WTC11 (cell line): Measurements from ENCODE around the gene RIMBP2.

Experiments used
- CTCF ChIP-seq: fragments of 200-600 bp; IDR thresholded peaks from 2 replicates; pipeline ENCODE4 v1.8.0; 2022; ENCODE audit warnings: antibody characterized with exemption
- JUN ChIP-seq: sonication (generic); formaldehyde crosslinking; IDR thresholded peaks from 2 replicates; pipeline ENCODE4 v1.8.0; 2023; ENCODE audit warnings: mild to moderate bottlenecking, missing genetic modification reagents
- KAT7 ChIP-seq: sonication (generic); formaldehyde crosslinking; IDR thresholded peaks from 2 replicates; pipeline ENCODE4 v1.8.1; 2023; ENCODE audit warnings: missing genetic modification reagents, mild to moderate bottlenecking, borderline replicate concordance

GRCh38 chr12:130571734-130572133 lies 144.4 kb downstream of the RIMBP2 start:
- TF ChIP-seq KAT7 (CRISPR knock-in tag) (no peak), CTCF (no peak), JUN (CRISPR knock-in tag) (no peak)
